Thyroid gland (tissue), 4 donors: ENCODE measurements around the gene ROBO2.

Experiments used
- POLR2A ChIP-seq, 2 donors: fragments of 450-650 bp; IDR thresholded peaks; one replicate each; pipeline ENCODE4 v1.6.1; 2017; ENCODE audit warnings: antibody characterized with exemption in 2 of 2, mild to moderate bottlenecking in 2 of 2, moderate library complexity in 1 of 2
- TF ChIP-seq, protein P1 (sequence below), 6 experiments: fragments of 200-600 bp in 3 of 6; fragments of 450-650 bp in 3 of 6; sonication (generic) in 3 of 6; IDR thresholded peaks; one replicate each; pipeline ENCODE4 v1.5.1; 2016 to 2019; ENCODE audit warnings: antibody characterized with exemption in 6 of 6, mild to moderate bottlenecking in 2 of 6, inconsistent platforms in 1 of 6, moderate library complexity in 1 of 6

GRCh38 chr3:77456431-77456830 lies 416.5 kb downstream of the ROBO2 start:
- TF ChIP-seq, protein P1, sequence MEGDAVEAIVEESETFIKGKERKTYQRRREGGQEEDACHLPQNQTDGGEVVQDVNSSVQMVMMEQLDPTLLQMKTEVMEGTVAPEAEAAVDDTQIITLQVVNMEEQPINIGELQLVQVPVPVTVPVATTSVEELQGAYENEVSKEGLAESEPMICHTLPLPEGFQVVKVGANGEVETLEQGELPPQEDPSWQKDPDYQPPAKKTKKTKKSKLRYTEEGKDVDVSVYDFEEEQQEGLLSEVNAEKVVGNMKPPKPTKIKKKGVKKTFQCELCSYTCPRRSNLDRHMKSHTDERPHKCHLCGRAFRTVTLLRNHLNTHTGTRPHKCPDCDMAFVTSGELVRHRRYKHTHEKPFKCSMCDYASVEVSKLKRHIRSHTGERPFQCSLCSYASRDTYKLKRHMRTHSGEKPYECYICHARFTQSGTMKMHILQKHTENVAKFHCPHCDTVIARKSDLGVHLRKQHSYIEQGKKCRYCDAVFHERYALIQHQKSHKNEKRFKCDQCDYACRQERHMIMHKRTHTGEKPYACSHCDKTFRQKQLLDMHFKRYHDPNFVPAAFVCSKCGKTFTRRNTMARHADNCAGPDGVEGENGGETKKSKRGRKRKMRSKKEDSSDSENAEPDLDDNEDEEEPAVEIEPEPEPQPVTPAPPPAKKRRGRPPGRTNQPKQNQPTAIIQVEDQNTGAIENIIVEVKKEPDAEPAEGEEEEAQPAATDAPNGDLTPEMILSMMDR (IDR thresholded peaks at IDR 0.05) = no peak
- TF ChIP-seq POLR2A (IDR thresholded peaks at IDR 0.05) = no peak
